GM19035 (cell line): ENCODE data around the gene SPRR3.

ENCODE experiments used
- ATAC-seq: cut with Tn5 transposase; IDR thresholded peaks from one replicate; pipeline ENCODE4 v1.9.1; 2021; ENCODE audit not compliant: unreplicated experiment

The SPRR3 gene

DNA sequence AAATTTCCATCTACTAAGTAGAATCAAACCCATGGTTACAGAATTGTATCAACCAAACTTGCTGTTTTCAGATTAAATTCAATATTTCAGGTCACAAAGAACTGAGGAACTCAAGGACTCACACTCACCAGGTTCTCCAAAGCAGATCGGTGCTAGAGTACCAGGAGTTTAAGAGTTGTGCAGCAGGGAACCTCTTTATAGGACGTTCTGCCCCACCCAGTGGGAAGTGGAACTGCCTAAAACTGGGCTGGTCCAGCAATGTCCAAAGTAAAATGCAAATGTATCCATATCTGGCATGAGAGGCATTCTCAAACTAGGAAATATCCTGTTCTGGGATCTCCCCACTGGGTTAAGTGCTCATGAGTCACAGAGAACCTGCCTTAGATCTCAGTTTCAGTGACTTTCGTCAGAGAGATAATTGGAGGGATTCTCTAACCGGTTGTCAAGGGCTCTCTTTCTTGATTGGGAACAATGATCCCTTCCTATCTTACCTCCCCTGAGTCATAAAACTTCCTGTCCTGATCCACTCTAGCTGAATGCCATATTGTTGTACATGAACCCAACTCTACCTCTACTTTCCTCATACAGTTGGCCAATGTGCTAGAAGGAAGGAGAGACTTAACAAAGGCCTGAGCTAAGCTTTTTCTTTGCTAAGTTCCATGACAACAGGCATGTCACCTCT lies 39.5 kb downstream of the SPRR3 start, which contains the start of gene SPRR2D:
Gene SPRR2D, minus strand, starts transcription at position 171 of the 682 bp plus-strand sequence. CDS start 774 bp downstream, outside the sequence.
- no peak for ATAC-seq

DNA sequence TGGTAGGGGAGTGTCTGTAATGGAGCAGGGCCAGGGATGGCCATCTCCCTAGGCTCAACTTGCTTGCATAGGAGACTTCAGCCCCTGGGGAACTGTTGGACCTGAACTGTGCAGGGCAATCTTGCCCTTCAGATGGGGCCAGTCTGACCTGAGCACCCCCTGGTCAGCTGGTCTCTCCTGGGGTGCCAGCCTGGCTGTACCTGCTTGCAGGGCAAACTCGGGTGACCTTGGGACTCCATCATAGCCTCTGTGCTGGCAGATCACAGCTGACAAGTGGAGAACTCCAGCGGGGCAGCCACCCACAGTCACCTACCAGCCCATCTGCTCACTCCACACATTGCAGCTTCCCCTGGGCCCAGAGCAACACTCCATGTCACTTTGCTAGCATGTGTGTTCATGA lies 47.7 kb downstream of the SPRR3 start:
- ATAC-seq, result no peak
